EH (cell line): ENCODE data around the gene MMADHC.

Source experiments
- DNase-seq: peaks from one replicate; pipeline ENCODE4 v3.0.0-alpha.2; 2015; ENCODE audit warnings: low read depth

MMADHC gene

GRCh38 chr2:149556452-149556851 is 31.1 kb downstream of the MMADHC start:
- no peak for DNase-seq

DNA sequence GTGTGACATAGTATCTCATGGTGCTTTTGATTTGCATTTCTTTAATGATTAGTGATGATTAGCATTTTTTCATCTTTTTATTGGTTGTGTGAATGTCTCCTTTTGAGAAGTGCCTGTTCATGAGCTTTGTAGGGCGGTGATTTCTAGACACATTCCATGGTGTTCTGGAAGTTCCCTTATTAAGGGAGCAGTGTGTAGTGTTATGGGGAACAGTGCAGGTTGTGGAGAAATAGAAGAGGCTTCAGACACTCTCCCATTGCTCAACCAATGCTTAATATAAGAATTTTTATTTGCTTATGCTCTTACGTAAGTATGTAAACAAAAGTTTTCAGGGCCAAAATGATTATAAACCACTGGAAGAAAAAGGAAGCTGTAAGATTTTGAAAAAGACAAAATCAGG is 34.7 kb downstream of the MMADHC start:
- DNase-seq, result no peak

GRCh38 chr2:149552226-149552625 is 35.3 kb downstream of the MMADHC start:
- no peak for DNase-seq

GRCh38 chr2:149544692-149545091 is 42.9 kb downstream of the MMADHC start:
- DNase-seq, result no peak

- no peak for DNase-seq
Observed at GRCh38 chr2:149543845-149544244, 43.7 kb downstream of the MMADHC start.

GRCh38 chr2:149540138-149540537 is 47.4 kb downstream of the MMADHC start:
- DNase-seq, result no peak

GRCh38 chr2:149538138-149538833 is 49.3 kb downstream of the MMADHC start:
- DNase-seq, result no peak

DNA sequence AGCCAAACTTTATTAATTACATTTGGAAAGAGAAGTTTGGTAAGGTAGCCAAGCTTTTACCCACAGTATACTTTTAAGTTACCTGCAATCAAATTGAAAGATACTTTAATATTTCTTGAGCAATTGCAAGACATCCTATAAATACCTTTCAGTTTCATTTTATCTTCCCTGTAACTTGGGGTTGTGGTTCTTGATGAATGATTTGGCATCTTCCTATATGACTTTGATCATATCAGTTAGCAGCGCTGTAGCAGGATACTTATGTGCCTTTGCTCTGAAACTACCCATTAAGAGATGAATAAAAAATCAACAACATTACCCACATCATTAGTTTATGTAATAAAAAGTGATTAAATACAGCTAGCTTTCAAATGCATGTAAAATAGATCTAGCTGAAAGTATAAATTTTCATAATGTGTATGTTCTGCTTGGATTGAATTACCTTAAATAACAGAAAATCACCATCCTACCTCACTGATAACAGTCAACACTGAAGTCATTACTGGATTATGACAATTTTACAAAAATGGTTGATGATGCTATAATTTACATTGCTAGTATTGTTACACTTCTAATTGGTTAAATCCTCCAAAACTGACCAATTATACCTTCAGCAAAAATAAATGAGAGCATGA is 50.4 kb downstream of the MMADHC start:
- no peak for DNase-seq

GRCh38 chr2:149536649-149537048 is 50.9 kb downstream of the MMADHC start:
- DNase-seq, result no peak

GRCh38 chr2:149534674-149535073 is 52.9 kb downstream of the MMADHC start:
- no peak for DNase-seq

DNA sequence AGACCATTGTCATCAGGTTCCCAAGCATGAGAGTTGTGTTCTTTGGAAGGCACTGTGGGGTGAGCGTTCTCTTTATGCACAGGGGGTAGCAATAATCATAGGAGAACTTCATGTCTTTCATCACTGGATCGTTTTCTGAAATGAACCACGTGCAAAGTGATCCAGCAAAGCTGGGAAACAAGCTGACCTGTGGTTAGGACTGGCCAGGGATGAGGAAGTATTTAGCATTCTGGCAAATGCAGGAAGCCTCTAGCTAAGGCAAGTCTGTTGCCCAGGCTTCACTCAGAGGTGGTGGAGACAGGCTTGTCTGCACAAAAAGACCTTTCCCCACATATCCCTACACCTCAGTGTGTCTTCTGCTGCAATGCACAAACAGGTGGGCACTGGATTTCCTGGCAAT is 58.6 kb downstream of the MMADHC start:
- DNase-seq, result no peak

GRCh38 chr2:149527998-149528755 is 59.4 kb downstream of the MMADHC start:
- DNase-seq, result no peak

- no peak for DNase-seq
Observed at GRCh38 chr2:149526689-149527088, 60.9 kb downstream of the MMADHC start.

DNA sequence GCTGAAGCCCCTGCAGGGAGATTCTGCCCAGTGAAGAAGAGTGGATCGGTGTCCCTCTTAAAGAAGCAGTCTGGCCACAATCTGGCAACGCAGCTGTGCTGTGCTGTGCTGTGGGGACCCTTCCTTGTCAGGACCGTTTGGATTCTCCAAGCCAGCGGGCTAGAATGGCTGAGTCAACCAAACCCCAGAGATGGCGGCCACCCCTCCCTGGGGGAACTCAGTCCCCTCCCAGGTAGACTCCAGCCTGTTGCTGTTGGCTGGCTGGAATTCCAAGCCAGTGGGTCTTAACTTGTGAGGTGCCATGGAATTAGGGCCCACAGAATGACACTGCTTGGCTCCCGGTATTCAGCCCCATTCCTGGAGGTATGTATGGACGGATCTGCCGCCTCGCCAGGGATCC is 62.3 kb downstream of the MMADHC start:
- DNase-seq, result no peak
